H1 (cell line): Measurements from ENCODE around the gene RASGRP3.

Experiments
- CTCF ChIP-seq, 3 experiments: IDR thresholded peaks; 1 replicate in 2 of 3; 2 replicates in 1 of 3; pipeline versions ENCODE4 v1.5.1 to v1.6.1; 2011; ENCODE audit warnings: low read length in 3 of 3, mild to moderate bottlenecking in 3 of 3, inconsistent platforms in 2 of 3, low read depth in 1 of 3, moderate library complexity in 1 of 3; ENCODE audit not compliant: insufficient read depth in 1 of 3; ENCODE audit errors: control extremely low read depth in 1 of 3
- POLR2A ChIP-seq, 2 experiments: IDR thresholded peaks; 1 replicate in 1 of 2; 2 replicates in 1 of 2; pipeline ENCODE4 v1.6.1; 2011; ENCODE audit warnings: low read depth in 2 of 2, low read length in 2 of 2, mild to moderate bottlenecking in 2 of 2; ENCODE audit errors: control extremely low read depth in 1 of 2
- POLR2AphosphoS5 ChIP-seq: IDR thresholded peaks from 2 replicates; pipeline ENCODE4 v1.6.1; 2011; ENCODE audit warnings: low read depth, low read length
- TAF1 ChIP-seq: IDR thresholded peaks from 2 replicates; pipeline ENCODE4 v1.6.1; 2011; ENCODE audit warnings: mild to moderate bottlenecking, low read depth, low read length

DNA sequence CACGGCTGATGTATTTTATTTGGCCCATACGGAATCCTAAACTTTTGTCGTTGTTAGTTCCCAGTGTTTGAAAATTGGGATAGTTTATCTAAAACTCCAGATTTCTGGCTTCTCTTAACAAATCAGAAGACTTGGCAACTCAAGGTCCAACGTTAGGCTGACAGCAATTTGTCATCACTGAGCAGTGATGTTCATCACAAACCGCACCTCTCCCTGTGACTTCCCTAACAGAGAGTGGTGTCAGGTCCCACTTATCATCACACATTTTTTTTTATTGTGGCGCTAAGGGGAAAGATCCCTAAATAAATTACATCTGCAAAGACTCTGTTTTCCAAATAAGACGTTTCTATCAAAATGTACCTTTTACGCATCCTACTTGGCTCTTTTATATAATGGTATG lies 55.7 kb downstream of the RASGRP3 start:
- TF ChIP-seq POLR2AphosphoS5 (no peak), CTCF (IDR thresholded peaks at IDR 0.05; ENCODE audit: control extremely low read depth in 1 of 3, insufficient read depth in 1 of 3, low read depth in 1 of 3, low read length in 3 of 3) (no peak), TAF1 (no peak), POLR2A (IDR thresholded peaks at IDR 0.05; ENCODE audit: control extremely low read depth in 1 of 2, low read depth in 2 of 2, low read length in 2 of 2) (no peak)
